GM12872 (cell line): Measurements from ENCODE around the gene CPSF4.

Source experiments
- CTCF ChIP-seq: IDR thresholded peaks from 3 replicates; pipeline ENCODE4 v1.5.1; 2011; ENCODE audit warnings: low read depth, mild to moderate bottlenecking, low read length, moderate library complexity; ENCODE audit not compliant: insufficient read depth

CPSF4 gene

DNA sequence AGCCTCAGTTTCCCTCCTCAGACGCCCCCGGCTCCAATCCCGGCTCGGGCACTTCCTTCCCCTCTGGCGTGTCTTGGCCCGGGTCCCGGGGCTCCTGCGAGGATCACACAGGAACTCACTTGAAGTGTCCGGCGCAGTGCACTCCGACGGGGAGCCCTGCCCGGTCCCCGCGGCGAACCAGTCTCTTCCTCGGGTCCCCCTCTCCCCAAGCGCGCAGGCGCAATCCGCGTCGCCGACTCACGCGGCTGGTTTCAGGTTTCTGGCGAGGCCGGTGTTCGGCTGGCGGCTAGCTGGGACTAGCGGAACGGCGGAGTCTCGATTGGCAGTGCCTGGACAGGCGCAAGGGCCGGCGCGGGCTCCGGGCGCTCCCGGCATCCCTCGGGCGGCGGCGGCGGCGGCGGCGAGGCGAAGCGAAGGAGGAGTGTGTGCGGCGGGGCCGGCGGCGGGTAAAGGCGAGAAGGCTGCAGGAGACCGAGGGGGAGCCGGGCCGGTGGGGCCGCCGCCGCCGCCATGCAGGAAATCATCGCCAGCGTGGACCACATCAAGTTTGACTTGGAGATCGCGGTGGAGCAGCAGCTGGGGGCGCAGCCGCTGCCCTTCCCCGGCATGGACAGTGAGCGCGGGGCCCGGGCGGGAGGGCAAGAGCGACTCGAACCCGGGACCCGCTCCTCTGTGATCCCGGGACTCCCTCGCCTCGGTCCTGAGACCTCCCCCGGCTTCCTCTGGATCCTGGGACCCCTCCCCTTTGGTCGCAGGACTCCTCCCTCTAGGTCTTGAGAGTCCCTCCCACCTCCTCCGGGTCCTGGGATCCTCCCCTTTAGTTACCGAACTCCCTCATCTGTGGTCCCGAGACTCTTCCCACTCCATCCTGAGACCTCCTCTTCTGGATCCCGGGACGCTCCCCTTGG, at the start of gene CPSF4, which contains the start of gene PTCD1:
TSS of gene CPSF4 (plus strand) at position 371 of the 908 bp plus-strand sequence. CDS start at position 511, 140 bp downstream.
TSS of gene PTCD1 (minus strand) at position 226 of the 908 bp plus-strand sequence. CDS start 3,556 bp downstream, outside the sequence.
- TF ChIP-seq CTCF = no peak

DNA sequence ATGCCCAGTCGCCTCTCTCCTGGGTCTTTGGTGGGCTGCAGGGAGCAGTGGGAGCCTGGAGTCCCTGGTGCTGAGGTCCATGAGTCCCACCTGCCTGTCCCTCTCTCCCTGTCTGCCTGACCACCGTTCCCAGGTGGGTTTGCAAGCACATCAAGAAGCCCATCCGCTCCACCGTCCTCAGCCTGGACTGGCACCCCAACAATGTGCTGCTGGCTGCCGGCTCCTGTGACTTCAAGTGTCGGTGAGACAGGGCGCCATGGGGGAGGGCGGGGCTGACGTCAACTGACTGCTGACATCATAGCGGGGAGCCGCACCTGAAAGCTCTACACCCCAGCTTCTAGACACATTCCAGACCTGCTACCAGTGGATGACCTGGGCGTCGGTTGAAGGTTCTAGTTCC, 49.0 kb upstream of the CPSF4 start:
- TF ChIP-seq CTCF = no peak

DNA sequence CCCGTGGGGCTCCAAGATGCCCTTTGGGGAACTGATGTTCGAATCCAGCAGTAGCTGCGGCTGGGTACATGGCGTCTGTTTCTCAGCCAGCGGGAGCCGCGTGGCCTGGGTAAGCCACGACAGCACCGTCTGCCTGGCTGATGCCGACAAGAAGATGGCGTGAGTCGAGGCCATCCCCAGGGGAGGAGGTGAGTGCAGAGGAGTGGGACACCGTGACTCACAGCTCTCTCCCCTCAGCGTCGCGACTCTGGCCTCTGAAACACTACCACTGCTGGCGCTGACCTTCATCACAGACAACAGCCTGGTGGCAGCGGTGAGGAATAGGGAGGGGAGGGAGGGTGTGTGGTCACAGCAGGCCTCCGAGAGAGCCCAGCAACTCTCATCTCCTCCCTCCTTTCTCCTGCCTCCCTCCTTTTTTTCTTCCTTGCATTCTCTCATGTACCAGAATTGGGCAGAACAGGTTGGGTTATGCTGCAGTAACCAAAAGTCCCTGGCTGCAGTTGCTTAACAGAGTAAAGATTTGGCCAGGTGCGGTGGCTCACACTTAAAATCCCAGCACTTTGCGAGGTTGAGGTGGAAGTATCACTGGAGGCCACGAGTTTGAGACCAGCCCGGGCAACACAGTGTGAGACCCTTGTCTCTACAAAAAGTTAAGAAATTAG, 47.7 kb upstream of the CPSF4 start:
- TF ChIP-seq CTCF = no peak

- no peak for TF ChIP-seq CTCF
Measured at GRCh38 chr7:99392046-99392445, 46.7 kb upstream of the CPSF4 start.

DNA sequence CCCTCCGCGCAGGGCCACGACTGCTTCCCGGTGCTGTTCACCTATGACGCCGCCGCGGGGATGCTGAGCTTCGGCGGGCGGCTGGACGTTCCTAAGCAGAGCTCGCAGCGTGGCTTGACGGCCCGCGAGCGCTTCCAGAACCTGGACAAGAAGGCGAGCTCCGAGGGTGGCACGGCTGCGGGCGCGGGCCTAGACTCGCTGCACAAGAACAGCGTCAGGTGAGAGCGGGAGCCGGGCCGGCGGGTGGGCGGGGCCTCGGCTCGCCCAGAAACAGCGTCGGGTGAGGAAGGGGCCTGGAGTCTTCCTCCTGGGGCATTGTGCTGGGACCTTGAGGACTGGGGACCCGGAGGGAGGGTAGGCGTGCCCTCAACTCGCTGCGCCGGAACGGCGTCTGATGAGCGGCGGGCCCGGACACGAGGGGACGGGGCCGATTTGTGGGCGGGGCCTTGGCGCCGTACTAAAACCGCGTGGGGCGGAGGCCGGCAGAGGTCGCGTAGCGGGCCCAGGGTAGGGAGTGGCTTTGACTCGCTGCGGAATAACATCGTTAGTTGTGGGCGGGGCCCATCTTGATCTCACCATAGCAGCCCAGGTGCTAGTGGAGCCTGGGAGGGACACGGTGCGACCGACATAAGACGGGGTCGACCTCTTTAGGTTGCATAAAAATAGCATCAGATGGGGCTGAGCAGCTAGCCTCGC, 45.9 kb upstream of the CPSF4 start:
- no peak for TF ChIP-seq CTCF

- no peak for TF ChIP-seq CTCF
Measured at GRCh38 chr7:99393355-99394187, 45.2 kb upstream of the CPSF4 start.
